Measurements from ENCODE around the gene OVOL2.
"Not testable (repeated sequence)": the region's sequence is repeated elsewhere in the genome, so short reads cannot be mapped to it uniquely, and the experiment has no call there.

The OVOL2 gene

DNA sequence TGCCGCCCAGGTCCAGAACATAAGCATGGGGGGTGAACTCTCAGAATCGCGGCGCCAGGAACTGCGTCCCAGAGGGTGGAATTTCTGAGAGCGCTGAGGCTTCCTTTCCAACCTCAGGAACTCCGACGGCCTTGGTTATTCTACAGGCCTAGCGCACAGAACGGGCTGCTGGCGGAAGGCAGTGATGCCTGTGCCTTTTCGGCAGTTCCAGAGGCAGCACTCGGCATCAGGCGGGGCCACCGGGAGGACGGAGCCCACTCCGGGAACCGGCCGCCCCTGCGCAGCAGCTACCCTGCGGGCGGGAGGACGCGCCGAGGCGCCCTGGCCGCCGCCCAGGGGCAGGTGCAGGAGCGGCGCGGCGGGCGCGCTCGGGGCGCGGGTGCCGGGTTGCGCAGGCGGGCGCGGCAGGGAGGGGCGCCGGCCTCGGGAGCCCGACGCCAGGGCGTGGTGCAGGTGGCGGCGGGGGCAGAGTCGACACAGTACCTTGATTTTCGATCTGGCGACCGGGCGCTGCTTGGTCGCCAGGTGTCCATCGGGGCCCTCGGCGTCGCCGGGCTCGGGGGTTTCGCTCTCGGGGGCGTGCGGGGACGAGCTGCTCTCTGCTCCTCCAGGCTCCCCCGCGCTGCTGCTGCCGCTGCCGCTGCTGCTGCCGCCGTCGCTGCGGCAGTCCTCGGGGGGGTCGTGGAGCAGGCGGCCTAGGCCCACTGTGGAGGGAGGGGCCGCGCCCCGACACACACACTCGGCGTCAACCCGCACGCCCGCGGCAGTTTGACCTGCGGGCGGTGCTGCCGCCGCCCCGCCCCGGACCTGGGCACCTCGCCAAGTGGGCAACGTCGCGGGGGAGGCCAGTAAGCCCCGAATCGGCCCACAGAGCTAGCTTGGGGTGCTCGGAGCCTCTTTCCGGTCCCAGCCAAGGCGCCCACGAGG, 1.3 kb downstream of the OVOL2 start:
- DNase-seq: no peak

DNA sequence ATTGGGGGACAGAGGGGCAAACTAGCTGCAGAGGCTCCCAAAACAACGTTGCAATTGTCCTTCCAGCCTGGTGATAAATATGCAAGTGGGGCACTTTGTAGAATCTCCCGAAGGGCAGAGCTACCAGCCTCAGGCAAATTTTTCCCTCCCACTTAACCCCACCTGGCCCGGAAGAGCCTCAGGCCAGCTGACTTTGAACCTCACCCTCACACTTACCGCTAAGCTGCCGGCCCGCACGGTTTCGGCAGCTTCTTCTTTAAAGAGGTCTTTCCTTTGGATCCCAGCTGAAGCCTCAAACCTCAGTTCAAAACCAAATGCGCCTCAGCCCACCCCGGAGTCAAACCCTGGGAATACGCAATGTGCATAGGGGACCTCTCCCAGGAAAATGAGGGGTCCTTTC, 2.5 kb downstream of the OVOL2 start:
- DNase-seq: no peak

DNA sequence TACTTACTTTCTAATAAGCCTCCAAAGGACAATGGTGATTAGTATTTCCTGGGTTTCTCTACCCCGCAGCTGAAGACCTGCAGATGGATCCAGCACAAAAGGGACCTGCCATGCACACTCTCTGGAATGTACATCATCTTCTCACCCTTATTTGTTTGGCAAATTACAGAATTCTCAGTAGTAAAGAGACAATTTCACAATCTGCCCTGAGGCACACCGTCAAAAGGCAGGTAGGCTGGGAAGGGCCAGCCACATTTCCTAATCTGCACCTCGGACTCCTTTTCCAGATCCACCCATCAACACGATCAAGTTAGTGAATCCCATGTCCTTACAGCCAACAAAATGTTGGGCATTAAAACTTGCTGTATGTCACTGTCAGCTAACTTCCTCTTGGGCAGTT, 4.9 kb downstream of the OVOL2 start:
- DNase-seq: no peak

DNA sequence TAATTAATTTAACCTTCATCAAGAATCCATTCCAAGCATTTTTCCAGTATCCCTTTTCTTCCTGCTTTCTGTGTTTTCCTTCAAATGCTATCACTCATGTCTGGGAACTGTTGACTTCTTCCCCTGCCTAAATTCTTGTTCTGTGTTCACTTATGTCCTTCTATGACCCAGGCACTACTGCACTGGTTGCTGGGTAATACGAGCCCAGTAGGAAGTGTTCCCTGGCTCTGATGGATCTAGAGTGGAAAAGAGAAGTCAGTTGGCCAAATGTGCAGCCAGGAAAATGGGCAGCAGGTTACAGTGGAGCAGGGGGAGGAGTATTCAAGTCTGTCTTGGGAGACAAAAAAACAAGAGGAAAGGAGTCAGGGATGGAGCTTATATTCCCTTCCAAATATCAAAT, 7.1 kb downstream of the OVOL2 start:
- DNase-seq: no peak

DNA sequence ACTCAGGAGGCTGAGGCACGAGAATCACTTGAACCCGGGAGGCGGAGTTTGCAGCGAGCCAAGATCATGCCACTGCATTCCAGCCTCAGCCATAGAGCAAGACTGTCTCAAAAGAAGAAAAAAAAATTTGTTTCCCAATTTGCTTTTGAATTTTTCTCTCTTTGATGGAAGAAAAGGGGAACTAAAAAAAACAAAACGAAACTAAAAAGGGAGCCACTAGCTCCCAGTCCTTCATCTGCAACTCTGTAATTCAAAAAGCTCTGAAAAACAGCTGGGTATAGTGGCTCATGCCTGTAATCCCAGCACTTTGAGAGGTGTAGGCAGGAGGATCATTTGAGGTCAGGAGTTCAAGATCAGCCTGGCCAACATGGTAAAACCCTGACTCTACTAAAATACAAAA, 9.5 kb downstream of the OVOL2 start:
- no peak for DNase-seq

DNA sequence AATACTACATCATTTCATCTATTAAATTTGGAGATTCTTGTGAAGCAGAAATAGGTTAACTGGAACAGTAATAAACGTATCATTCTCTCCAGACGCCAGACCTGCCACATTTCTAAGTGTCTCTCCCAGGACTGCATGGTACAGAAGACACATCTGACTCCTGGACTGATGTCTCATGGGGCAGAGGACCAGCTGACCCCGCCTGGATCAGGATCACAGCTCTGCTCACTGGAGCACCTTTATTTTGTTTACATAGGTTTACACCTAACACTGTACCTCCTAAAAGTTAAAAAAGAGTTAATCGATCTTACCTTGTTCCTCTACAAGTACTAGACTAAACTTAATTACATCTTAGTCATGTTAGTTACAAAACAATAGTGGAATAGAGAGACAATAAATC, 11.2 kb downstream of the OVOL2 start:
- no peak for DNase-seq

DNA sequence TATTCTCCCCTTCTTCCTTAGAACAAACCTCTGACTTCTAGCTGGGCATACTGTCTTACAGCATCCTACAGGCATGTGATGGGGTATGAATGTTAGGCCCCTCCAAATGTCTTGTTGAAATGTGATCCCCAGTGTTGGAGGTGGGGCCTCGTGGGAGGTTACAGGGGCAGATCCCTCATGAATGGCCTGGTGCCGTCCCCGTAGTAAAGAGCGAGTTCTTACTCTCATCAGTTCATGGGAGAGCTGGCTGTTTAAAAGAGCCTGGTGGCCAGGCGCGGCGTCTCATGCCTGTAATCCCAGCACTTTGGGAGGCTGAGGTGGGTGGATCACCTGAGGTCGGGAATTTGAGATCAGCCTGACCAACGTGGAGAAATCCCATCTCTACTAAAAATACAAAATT, 15.5 kb downstream of the OVOL2 start:
- DNase-seq: no peak

DNA sequence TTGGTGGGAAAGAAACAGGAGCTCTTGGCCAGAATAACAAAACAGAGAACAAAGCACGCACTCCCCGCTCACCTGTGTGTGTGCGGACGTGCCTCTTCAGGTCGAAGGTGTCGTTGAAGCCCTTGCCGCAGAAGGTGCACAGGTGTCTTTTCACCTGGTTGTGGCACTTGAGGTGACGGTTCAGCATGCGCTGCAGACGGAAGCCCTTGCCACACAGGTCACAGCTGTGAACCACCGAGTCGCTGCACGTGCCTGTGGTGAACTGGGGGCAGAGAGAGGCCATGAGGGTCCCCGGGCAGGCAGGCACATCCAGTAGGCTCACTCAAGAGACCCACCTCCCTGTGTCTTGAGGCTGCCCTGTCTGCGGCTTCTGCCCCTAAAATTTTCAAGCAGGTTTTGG, 16.3 kb downstream of the OVOL2 start:
- no peak for DNase-seq

DNA sequence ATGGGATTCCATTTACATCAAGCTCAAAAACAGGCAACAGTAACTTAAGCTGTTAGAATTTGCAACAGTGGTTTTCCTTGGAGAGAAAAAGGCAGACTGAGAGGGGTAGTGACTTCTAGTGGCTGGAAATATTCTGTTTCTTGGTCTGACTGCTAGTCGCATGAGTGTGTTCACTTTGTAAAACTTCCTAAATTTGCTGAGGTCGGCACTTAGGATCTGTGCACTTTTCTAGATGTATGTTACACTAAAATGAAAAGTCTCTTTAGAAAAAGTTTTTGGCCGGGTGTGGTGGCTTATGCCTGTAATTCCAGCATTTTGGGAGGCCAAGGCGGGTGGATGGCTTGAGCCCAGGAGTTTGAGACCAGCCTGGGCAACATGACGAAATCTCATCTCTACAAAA, 18.7 kb downstream of the OVOL2 start:
- DNase-seq: no peak

DNA sequence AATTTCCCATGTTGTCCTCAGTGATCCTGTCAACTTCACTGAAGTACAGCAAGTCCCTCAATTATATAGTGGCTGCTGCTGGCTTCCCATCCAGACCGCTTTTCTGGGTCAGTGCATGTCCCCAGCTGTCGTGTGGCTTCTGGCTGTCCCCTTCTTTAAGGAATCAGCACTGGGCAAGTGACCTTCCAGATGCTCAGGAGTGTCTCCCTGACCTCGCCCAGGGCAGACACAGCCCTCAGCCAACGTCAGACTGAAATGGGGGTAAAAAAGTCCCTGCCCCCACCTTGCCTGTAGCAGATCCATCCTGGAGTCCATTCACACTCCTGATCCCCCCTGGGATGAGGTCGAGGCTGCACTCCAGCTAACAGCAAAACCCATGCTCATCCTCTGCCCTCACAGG, 23.7 kb downstream of the OVOL2 start:
- DNase-seq: no peak

DNA sequence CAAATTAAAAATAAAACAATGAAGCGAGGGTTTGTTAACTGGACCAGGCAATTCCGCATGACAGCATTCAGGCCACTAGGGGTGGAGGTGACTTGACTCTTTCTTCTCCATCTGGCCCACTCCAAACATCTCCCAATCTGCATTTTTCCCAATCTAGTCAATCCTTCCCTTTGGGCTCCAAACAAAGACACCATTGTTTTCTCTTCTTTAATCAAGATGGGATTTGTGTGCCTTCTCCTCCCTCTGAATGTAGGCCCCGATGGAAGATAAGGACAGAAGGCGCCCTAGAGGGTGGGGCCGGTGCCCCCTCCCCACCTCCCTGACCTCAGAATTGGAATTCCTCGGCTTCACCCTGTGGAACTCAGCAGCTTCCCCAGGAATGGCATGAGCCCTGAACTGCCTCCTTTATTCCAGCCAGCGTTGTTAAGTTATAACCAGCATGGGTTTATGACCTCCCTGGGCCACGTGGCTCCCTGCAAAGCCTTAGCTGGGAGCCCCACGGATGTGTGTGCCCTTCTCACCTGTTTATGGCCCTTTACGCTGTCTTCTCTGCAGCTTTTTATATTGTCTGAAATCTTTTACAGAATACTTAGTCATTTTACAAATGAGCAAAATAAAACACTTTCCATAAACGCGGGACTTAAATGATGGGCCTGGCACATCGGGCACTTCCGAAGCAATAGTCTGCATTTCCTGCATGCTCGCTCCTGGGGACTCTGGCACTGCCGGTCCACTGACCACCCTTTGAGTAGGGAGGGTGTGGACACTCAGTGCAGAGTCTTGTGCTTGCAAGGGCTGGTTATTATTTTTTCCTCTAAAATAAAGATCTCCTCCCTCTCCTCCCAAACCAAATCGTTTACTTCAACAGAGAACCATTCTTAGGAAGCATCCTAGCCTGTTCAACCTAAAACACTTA, 24.5 kb downstream of the OVOL2 start:
- no peak for DNase-seq

DNA sequence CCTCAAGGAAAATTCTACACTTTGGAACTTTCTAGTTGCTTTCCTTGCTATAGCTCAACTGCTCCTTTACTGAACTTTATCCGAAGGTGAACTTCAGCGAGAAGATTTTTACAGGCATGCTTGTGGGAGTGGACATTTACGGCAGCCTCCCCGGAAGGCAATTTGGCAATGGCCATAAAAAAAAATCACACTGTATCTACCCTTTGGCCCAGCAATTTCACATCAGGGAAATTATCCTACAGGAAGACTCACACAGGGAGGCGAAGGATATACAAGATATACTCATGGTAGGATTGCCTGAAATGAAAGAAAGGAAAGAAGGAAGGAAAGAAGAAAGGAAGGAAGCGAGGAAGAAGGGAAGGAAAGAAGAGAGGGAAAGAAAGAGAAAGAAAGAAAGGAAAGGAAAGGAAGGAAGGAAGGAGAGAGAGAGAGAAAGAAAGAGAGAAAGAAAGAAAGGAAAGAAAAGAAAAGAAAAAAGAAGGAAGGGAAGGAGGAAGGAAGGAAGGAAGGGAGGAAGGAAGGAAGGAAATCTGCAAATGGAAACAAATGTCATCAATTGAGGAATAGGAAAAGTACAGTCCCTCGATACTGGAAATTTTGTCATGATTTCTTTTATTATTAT, 25.7 kb downstream of the OVOL2 start:
- DNase-seq: no peak

DNA sequence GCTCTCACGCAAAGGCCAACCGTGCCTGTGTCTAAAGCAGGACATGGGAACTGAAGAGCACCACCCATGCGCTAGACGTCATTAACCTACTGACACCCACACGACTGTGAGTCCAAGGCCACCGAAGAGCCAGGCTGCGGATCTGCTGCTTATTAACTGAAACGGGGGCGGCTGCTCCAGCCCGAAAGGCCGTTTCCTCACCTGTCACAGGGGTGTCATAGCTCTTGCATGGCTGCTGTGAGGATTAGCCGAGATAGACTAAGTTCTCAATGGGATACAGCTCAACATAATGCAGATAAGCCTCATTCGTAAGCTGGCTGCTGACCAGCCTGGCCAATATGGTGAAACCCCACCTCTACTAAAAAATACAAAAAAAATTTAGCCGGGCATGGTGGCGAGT, 26.7 kb downstream of the OVOL2 start:
- no peak for DNase-seq

DNA sequence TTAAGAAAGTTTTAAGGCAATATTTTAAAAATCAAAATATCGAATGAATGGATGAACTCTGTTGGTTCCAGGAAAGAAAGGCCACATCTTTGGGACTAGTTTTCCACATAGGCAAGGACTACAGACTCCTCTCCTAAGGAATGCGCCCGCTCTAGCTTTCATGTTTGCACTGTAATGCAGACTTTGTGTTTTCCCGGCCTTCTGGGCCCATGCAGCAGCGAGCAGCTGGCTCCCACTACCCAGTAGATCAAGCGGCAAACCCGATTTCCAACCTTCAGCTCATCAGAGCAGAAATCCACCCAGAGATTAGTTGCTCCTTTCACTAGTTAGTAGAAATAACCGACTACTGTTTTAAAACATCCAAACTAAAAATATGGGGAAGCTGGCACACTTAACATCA, 27.7 kb downstream of the OVOL2 start:
- DNase-seq: no peak

DNA sequence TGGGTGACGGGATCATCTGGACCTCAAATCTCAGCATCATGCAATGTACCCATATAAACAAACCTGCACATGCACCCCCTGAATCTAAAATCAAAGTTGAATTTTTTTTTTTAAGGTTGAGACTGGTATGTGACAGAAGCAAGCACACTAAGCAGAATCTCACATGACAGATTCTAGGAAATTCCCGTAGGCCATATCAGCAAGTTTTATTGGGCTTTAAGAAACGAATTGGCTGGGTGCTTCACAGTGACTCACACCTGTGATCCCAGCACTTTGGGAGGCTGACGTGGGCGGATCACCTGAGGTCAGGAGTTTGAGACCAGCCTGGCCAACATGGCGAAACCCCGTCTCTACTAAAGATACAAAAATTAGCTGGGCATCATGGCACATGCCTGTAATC, 30.7 kb downstream of the OVOL2 start:
- not testable (repeated sequence) for DNase-seq

DNA sequence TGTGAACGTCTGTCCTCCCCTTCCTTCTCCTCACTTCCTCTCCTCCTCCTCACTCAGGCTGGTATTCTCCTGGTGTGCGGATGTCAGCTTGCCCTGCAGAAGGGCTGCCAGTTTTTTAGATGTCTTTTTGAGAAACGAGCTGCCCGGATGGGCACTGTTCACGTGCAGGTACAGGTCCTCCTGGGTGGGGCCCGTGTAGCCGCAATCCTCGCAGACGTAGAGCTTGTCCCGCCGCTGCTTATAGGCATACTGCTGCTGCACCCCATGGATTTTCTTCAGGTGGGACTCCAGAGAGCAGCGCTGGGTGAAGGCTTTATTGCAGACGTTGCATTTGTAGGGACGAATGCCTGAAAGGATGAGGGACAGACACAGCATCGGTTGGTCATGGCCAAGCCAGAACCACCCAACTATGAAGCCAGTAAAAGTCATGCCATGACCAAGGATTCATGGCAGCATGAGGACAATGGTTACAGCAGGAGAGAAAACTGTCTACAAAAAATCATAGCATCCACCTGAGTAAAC, 33.0 kb downstream of the OVOL2 start:
- DNase-seq: no peak

DNA sequence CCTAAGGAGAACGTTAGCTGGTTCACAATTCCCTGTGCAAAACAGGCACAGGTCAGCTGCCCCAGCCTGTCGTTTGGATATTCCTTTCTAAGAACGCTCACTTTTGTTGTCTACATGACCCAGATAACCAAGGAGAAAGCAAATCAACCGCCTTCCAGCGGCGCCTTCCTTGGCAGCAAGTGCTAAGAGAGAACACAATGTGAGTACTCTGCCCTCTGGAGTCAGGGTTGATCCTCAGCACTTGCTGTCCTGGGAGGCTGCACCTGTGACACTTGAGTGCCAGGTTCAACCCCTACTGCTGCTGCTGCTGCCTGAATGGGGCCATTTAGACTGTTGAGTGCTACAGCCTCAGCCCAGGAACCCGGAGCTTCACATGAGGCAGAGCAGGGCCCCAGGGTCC, 36.8 kb downstream of the OVOL2 start:
- no peak for DNase-seq

DNA sequence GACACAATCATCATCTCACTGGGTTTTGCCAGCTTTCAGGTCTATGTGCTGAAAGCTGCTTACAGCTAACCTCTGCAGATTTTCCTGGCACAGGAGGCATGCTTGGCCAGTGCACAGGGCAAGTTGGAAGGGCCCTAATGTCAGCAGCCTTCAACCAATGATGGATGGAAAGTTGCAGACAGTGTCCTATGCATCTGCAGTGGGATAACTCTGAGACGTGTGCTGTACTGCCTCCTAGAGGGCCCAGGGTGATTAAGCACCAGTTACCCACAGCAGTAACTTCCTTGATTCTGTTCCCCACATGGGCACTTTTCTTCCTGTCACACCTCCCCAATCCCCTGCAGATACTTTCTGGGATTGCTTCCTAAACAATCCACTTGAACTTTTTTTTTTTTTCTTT, 38.6 kb downstream of the OVOL2 start:
- no peak for DNase-seq

DNA sequence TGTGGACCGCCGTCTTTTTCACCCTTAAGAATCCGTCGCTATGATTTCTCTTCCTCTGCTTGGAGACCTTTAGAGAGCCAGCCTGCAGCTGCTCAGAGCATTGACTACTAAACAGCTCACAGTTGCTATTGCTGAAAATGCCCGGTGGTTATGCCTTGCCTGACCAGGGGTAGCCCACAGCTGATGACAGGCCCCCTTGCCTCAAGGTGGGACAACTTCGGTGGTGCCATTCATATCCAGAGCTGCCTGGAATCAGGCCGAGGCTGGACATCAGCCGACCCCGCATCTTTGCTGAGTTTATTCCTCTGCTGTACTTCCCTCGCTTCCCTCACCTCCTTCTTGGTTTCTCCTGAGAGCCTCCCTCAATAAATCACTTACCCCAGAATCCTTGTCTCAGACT, 39.6 kb downstream of the OVOL2 start:
- DNase-seq: no peak

DNA sequence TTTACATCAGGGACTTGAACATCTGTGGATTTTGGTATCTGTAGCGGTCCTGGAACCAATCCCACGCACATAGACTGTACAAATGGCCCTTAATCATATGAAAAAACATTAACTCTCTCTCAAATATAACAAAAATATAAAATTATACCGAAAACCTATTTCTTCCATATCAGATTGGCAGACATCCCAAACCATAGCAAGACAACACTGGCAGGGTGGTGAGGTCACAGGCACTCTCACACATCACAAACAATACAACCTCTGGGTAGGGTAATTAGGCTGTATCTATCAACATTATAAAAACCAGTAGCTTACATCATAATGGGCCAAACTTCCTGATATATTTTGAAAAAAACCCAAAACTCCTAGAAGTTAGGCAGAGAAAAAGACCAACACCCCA, 40.9 kb downstream of the OVOL2 start:
- no peak for DNase-seq

DNA sequence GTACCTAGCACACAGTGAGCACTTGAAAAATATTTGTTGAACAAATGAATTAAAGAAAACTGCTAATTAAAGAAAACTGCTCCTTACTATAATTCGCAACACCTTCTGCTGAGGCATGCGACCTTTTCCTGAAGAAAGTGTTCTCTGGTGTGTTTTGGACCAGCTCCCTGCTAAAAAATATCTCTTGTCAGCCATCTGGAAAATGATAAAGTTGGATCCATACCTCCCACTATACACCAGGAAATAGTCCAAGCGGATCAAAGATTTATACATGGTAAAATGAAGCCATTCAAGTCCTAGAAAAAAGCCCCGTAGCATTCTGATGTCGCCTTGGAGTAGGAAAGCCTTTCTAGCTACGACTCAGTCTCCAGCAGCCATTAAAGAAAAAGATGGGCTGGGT, 43.3 kb downstream of the OVOL2 start:
- DNase-seq: no peak

DNA sequence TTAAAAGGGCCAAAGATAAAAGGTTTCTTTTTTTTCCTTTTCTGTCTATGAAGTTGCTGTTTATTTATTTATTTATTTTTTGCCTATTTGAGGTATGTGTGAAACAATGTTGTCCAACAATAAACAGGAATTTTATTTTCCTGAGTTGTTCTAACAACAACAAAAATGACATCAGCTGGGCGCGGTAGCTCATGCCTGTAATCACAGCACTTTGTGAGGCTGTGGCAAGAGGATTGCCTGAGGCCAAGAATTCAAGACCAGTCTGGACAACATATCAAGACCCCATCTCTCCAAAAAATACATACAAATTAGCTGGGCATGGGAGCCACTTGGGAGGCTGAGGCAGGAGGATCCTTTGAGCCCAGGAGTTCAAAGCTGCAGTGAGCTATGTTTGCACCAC, 44.8 kb downstream of the OVOL2 start:
- no peak for DNase-seq

DNA sequence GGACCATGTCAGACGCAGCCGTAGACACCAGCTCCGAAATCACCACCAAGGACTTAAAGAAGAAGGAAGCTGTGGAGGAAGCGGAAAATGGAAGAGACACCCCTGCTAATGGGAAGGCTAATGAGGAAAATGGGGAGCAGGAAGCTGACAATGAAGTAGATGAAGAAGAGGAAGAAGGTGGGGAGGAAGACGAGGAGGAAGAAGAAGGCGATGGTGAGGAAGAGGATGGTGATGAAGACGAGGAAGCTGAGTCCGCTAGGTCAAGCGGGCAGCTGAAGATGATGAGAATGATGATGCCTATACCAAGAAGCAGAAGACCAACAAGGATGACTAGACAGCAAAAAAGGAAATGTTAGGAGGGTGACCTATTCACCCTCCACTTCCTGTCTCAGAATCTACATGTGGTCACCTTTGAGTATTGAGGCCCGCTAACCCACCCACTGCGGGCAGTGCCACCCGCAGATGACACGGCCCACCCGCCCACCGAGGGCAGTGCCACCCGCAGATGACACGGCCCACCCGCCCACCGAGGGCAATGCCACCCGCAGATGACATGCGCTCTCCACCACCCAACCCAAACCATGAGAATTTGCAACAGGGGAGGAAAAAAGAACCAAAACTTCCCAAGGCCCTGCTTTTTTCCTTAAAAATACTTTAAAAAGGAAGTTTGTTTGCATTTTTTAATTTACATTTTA, 45.6 kb downstream of the OVOL2 start:
- DNase-seq: no peak

All from stimulated activated naive CD4-positive, alpha-beta T cell (primary cell).